Bronchial epithelial cell (primary cell): ENCODE results near the gene RARRES1. TPM values are rescaled to one million over a fixed set of nuclear protein-coding genes. Genes with fewer than 3 reads are reported as not detected.
A peak's percentile ranks its signal among the peaks of the same experiment; 100 is the strongest.

ENCODE experiments used
- DNase-seq: peaks from one replicate; pipeline ENCODE4 v3.0.0-alpha.2; 2010; ENCODE audit warnings: low read depth
- FAIRE-seq: peaks from 2 replicates; lab custom pipeline; 2011; peaks lifted over from hg19 to GRCh38; lab: Jason Lieb, UNC
- H3K27me3 ChIP-seq: 2 replicates; pipeline ENCODE4 v1.5.1; 2011; ENCODE audit warnings: low read length; ENCODE audit not compliant: control insufficient read depth, insufficient read depth
- H3K36me3 ChIP-seq: 2 replicates; pipeline ENCODE4 v1.5.1; 2011; ENCODE audit warnings: low read length; ENCODE audit not compliant: control insufficient read depth, insufficient read depth
- H3K4me3 ChIP-seq: 2 replicates; pipeline ENCODE4 v1.5.1; 2011; ENCODE audit warnings: mild to moderate bottlenecking, low read depth, low read length, control low read depth
- total RNA-seq: library from RNA; depleted of rRNA; stranded (reverse); fragments of >200 nt; gene quantifications from 2 replicates; pipeline ENCODE4 v1.2.1, GENCODE V29; 2014
- TF ChIP-seq, protein P1 (sequence below): IDR thresholded peaks from 2 replicates; pipeline ENCODE4 v1.5.1; 2011; ENCODE audit warnings: mild to moderate bottlenecking, moderate library complexity, low read length, control low read depth, inconsistent platforms; ENCODE audit not compliant: insufficient read depth, severe bottlenecking

The RARRES1 gene
- total RNA-seq, 1 donor from 2014 or later: 2.4 TPM

DNA sequence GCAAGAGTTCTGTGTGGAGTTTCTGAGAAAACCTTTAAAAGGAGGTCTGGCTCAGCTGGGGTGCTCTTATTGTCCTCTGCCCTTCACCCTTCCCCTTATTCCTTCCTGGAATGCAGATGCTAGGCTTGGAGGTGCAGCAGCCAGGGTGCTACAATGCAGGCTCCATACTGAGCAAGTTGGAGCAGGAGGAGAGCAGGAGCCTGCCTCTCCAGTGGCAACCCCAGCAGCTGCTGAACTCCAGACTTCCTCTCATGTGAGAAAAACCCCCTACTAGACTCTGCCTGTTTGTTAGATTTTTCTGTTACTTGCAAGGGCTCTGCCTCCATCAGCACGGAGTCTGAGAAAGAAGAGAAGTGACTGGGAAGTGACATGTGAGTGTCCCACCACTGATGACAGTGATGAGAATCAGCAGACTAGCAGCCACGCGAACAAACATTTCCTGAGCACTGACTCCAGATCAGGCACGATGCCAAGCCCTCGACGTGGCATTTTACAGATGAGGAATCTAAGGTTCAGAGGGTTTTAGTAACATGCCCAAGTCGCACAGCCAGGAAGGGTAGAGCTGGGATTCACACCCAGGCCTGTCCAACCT lies 16.1 kb upstream of the RARRES1 start:
- no peak for DNase-seq
- TF ChIP-seq, protein P1, sequence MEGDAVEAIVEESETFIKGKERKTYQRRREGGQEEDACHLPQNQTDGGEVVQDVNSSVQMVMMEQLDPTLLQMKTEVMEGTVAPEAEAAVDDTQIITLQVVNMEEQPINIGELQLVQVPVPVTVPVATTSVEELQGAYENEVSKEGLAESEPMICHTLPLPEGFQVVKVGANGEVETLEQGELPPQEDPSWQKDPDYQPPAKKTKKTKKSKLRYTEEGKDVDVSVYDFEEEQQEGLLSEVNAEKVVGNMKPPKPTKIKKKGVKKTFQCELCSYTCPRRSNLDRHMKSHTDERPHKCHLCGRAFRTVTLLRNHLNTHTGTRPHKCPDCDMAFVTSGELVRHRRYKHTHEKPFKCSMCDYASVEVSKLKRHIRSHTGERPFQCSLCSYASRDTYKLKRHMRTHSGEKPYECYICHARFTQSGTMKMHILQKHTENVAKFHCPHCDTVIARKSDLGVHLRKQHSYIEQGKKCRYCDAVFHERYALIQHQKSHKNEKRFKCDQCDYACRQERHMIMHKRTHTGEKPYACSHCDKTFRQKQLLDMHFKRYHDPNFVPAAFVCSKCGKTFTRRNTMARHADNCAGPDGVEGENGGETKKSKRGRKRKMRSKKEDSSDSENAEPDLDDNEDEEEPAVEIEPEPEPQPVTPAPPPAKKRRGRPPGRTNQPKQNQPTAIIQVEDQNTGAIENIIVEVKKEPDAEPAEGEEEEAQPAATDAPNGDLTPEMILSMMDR: no peak
- peak; percentile 60 for FAIRE-seq
- H3K4me3 ChIP-seq: no peak overlapping the region
- no peaks in the 10 kb centered on the region for H3K36me3 ChIP-seq
- no peaks in the 10 kb centered on the region for H3K27me3 ChIP-seq

DNA sequence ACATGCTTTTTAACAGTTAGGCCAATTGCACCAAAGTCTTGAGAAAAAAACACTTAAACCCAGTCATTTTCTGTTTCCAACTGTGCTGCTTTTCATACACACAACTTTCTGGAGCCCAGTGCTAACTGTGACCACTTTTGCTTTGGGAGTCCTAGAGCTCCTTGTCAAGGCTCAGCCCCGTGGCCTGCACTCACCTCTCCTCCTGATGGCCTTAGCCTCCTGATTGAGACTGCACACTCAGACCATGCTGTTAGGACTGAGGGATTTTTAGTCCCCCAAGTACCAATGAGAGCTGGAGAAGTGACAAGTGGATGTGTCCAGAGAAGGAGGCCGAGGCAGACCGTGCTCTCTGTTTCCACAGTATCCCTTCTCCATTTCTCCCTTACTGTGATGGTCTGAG lies 15.2 kb upstream of the RARRES1 start:
- H3K27me3 ChIP-seq: no peaks in the 10 kb centered on the region
- DNase-seq: no peak
- TF ChIP-seq, protein P1: no peak
- H3K4me3 ChIP-seq: no peak overlapping the region
- H3K36me3 ChIP-seq: peaks cover 1% of the 10 kb centered on the region
- FAIRE-seq: no peak

DNA sequence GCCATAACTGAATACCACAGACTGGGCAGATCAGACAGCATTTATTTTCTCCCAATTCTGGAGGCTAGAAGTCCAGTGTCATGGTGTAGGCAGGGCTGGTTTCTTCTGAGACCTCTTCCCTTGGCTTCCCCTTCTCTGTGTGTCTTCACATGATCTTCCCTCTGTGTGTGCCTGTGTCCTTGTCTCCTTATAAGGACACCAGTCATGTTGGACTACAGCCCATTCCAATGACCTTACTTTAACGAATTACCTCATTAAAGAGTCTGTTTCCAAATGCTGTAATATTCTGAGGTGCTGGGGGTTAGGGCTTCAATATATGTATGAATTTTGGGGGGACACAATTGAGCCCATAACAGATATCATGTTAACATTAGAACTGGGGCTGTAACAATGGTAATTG lies 13.3 kb upstream of the RARRES1 start:
- no peak overlapping the region for H3K4me3 ChIP-seq
- peaks cover 1% of the 10 kb centered on the region for H3K36me3 ChIP-seq
- no peak for FAIRE-seq
- DNase-seq: no peak
- no peaks in the 10 kb centered on the region for H3K27me3 ChIP-seq
- TF ChIP-seq, protein P1: no peak

DNA sequence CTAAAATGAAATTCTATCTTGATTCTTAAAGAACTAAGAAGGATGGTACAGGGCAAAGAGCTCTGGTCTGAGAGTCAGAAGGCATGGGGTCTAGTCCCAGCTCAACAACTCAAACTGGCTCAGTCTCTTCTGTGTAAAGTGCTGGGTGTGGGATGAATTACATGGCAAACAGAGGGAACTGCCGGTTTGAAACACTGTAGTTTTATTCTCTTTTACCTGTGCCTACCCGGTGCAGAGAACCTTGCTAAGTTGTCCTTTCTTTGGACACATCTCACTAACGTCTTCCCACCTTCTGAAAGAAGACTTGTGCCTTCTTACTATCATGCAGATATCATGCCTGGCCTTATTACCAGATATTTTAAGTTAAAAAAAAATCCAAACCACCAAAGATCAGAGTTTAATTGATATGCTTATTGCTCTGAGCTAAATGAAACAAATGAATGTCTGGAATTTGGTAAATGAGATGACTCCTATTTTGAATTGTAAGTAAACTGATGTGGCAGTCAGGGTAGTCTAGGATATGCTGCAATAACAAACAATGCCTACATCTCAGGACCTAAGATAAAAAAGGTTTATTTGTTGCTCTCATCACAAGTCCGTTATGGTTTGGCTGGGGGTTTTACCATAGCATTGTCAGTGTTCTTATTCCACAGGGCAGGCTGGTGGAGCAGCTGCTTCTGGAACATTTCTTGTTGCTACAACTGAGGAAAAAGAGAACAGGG lies 12.5 kb upstream of the RARRES1 start:
- Histone ChIP-seq H3K36me3 (peaks cover 1% of the 10 kb centered on the region), H3K27me3 (no peaks in the 10 kb centered on the region), H3K4me3 (no peak overlapping the region)
- DNase-seq (no peak), FAIRE-seq (no peak)
- TF ChIP-seq, protein P1: no peak

DNA sequence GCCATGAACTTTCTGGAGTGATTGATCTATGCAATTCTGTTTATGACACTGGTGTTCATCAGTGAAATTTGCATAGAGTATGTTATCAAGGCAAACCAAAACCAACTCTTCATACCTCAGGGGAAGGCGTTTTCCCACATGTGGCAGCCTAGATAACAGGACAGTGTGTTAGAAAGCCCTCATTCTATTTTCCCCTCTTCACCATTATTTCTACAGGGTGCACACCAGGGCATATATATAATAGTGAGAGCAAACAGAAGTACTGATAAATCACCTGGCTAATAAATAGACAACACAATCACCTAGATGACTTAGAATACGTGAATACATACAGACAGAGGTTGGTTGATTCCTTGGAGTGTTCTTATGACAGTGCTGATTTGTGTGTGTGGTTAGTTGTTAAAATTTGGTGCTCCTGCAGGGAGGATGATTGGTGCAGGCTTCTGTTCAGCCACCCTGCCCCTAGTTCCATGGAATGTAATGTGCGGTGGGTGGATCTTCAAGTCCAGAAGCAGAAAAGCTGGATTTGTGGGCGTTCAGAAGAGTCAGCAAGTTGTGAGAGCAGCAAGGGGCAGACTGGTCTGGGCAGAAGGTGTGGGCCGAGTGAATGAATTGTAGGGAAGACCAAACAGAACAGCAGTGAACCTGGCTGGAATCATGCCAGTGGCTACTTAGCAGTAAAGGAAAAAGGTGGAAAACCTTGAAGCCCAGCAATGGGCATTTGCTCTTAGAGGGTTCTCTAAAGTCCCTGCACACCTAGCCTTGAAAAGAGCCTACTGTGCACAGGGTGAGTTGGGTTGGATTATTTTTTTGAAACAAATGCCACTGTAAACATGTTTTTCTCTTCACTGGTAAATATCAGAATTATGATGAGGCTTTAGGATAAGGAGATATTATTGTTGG lies 11.7 kb upstream of the RARRES1 start:
- no peak for FAIRE-seq
- TF ChIP-seq, protein P1: no peak
- H3K36me3 ChIP-seq: peaks cover 1% of the 10 kb centered on the region
- H3K27me3 ChIP-seq: no peaks in the 10 kb centered on the region
- no peak overlapping the region for H3K4me3 ChIP-seq
- DNase-seq: no peak
